Measurements from ENCODE around the gene TBC1D23. TPM values are rescaled to one million over a fixed set of nuclear protein-coding genes. Genes with fewer than 3 reads are reported as not detected.
"Not testable (repeated sequence)": the region's sequence is repeated elsewhere in the genome, so short reads cannot be mapped to it uniquely, and the experiment has no call there.

TBC1D23 gene
- total RNA-seq, result 10 to 100 TPM; 10.5 to 19.0 (median 16.2) TPM

- ATAC-seq, result peak; percentile 100
Observed at GRCh38 chr3:100260685-100261484, at the start of gene TBC1D23. Gene TBC1D23, plus strand, starts transcription at chr3:100260992. Its CDS starts 27 bp downstream, at chr3:100261019.

GRCh38 chr3:100213891-100214573, 46.8 kb upstream of the TBC1D23 start:
- no peaks in the 10 kb centered on the region for H3K36me3 Mint-ChIP-seq (ENCODE audit: insufficient read depth)
- peaks cover 15% of the 10 kb centered on the region for H3K27me3 Mint-ChIP-seq (ENCODE audit: low read depth)
- H3K4me1 Mint-ChIP-seq (ENCODE audit: low read depth), result peaks cover 18% of the 10 kb centered on the region
- peaks cover 7% of the 10 kb centered on the region for H3K9me3 Mint-ChIP-seq
- ATAC-seq (no peak), DNase-seq (no peak)
- H3K4me3 Mint-ChIP-seq, result no peak overlapping the region

More at GRCh38 chr3:100260685-100261484, at the start of gene TBC1D23:
- no peaks in the 10 kb centered on the region for H3K9me3 Mint-ChIP-seq
- no peaks in the 10 kb centered on the region for H3K36me3 Mint-ChIP-seq (ENCODE audit: insufficient read depth)
- no peaks in the 10 kb centered on the region for H3K27me3 Mint-ChIP-seq (ENCODE audit: low read depth)
- DNase-seq, result peak; percentile 95
- peak within 1 kb of the TSS; percentile 95 for H3K4me3 Mint-ChIP-seq
- H3K4me1 Mint-ChIP-seq (ENCODE audit: low read depth), result peaks cover 45% of the 10 kb centered on the region

- DNase-seq, result no peak
- H3K4me1 Mint-ChIP-seq (ENCODE audit: low read depth), result peaks cover 17% of the 10 kb centered on the region
- no peak overlapping the region for H3K4me3 Mint-ChIP-seq
- ATAC-seq, result no peak
- H3K36me3 Mint-ChIP-seq (ENCODE audit: insufficient read depth), result no peaks in the 10 kb centered on the region
- peaks cover 17% of the 10 kb centered on the region for H3K27me3 Mint-ChIP-seq (ENCODE audit: low read depth)
- peaks cover 12% of the 10 kb centered on the region for H3K9me3 Mint-ChIP-seq
Observed at GRCh38 chr3:100214574-100214964, 46.2 kb upstream of the TBC1D23 start.

- Mint-ChIP-seq H3K4me1 (ENCODE audit: low read depth) (no peaks in the 10 kb centered on the region), H3K36me3 (ENCODE audit: insufficient read depth) (no peaks in the 10 kb centered on the region), H3K9me3 (peaks cover 12% of the 10 kb centered on the region), H3K27me3 (ENCODE audit: low read depth) (peaks cover 17% of the 10 kb centered on the region), H3K4me3 (no peak overlapping the region)
- ATAC-seq (no peak), DNase-seq (no peak)
Observed at GRCh38 chr3:100216713-100217112, 44.1 kb upstream of the TBC1D23 start.

GRCh38 chr3:100221159-100221558, 39.6 kb upstream of the TBC1D23 start:
- no peaks in the 10 kb centered on the region for H3K36me3 Mint-ChIP-seq (ENCODE audit: insufficient read depth)
- ATAC-seq (no peak), DNase-seq (no peak)
- no peak overlapping the region for H3K4me3 Mint-ChIP-seq
- H3K4me1 Mint-ChIP-seq (ENCODE audit: low read depth), result no peaks in the 10 kb centered on the region
- peaks cover 12% of the 10 kb centered on the region for H3K9me3 Mint-ChIP-seq
- H3K27me3 Mint-ChIP-seq (ENCODE audit: low read depth), result peaks cover 14% of the 10 kb centered on the region

- Mint-ChIP-seq H3K4me3 (no peak overlapping the region), H3K27me3 (ENCODE audit: low read depth) (no peaks in the 10 kb centered on the region), H3K9me3 (no peaks in the 10 kb centered on the region), H3K4me1 (ENCODE audit: low read depth) (peaks cover 2% of the 10 kb centered on the region), H3K36me3 (ENCODE audit: insufficient read depth) (no peaks in the 10 kb centered on the region)
- DNase-seq (no peak), ATAC-seq (no peak)
Observed at GRCh38 chr3:100225193-100225592, 35.6 kb upstream of the TBC1D23 start.

- Mint-ChIP-seq H3K4me1 (ENCODE audit: low read depth) (peaks cover 2% of the 10 kb centered on the region), H3K27me3 (ENCODE audit: low read depth) (no peaks in the 10 kb centered on the region), H3K36me3 (ENCODE audit: insufficient read depth) (no peaks in the 10 kb centered on the region), H3K9me3 (no peaks in the 10 kb centered on the region), H3K4me3 (no peak overlapping the region)
- ATAC-seq, result no peak
- no peak for DNase-seq
Observed at GRCh38 chr3:100225883-100226282, 34.9 kb upstream of the TBC1D23 start.

GRCh38 chr3:100226712-100227429, 33.9 kb upstream of the TBC1D23 start:
- no peaks in the 10 kb centered on the region for H3K9me3 Mint-ChIP-seq
- H3K4me3 Mint-ChIP-seq, result no peak overlapping the region
- H3K27me3 Mint-ChIP-seq (ENCODE audit: low read depth), result no peaks in the 10 kb centered on the region

GRCh38 chr3:100227511-100227921, 33.3 kb upstream of the TBC1D23 start:
- no peaks in the 10 kb centered on the region for H3K27me3 Mint-ChIP-seq (ENCODE audit: low read depth)
- no peak overlapping the region for H3K4me3 Mint-ChIP-seq
- H3K4me1 Mint-ChIP-seq (ENCODE audit: low read depth), result peaks cover 2% of the 10 kb centered on the region
- ATAC-seq, result no peak
- no peaks in the 10 kb centered on the region for H3K9me3 Mint-ChIP-seq
- H3K36me3 Mint-ChIP-seq (ENCODE audit: insufficient read depth), result no peaks in the 10 kb centered on the region
- DNase-seq, result no peak

More at GRCh38 chr3:100226712-100227429, 33.9 kb upstream of the TBC1D23 start:
- DNase-seq, result no peak
- peaks cover 2% of the 10 kb centered on the region for H3K4me1 Mint-ChIP-seq (ENCODE audit: low read depth)
- ATAC-seq, result no peak
- H3K36me3 Mint-ChIP-seq (ENCODE audit: insufficient read depth), result no peaks in the 10 kb centered on the region

GRCh38 chr3:100228247-100228646, 32.5 kb upstream of the TBC1D23 start:
- Mint-ChIP-seq H3K9me3 (no peaks in the 10 kb centered on the region), H3K4me1 (ENCODE audit: low read depth) (peaks cover 2% of the 10 kb centered on the region), H3K4me3 (no peak overlapping the region), H3K36me3 (ENCODE audit: insufficient read depth) (no peaks in the 10 kb centered on the region), H3K27me3 (ENCODE audit: low read depth) (no peaks in the 10 kb centered on the region)
- DNase-seq (no peak), ATAC-seq (no peak)

GRCh38 chr3:100229188-100229587, 31.6 kb upstream of the TBC1D23 start:
- not testable (repeated sequence) for H3K36me3 Mint-ChIP-seq (ENCODE audit: insufficient read depth); DNase-seq; H3K27me3 Mint-ChIP-seq (ENCODE audit: low read depth); ATAC-seq; H3K9me3 Mint-ChIP-seq; H3K4me3 Mint-ChIP-seq; H3K4me1 Mint-ChIP-seq (ENCODE audit: low read depth)

- peaks cover 2% of the 10 kb centered on the region for H3K4me1 Mint-ChIP-seq (ENCODE audit: low read depth)
- no peak for DNase-seq
- no peaks in the 10 kb centered on the region for H3K27me3 Mint-ChIP-seq (ENCODE audit: low read depth)
- no peak overlapping the region for H3K4me3 Mint-ChIP-seq
- no peaks in the 10 kb centered on the region for H3K36me3 Mint-ChIP-seq (ENCODE audit: insufficient read depth)
- ATAC-seq, result no peak
- no peaks in the 10 kb centered on the region for H3K9me3 Mint-ChIP-seq
Observed at GRCh38 chr3:100230710-100231109, 30.1 kb upstream of the TBC1D23 start.

- Mint-ChIP-seq H3K4me3 (no peak overlapping the region), H3K9me3 (no peaks in the 10 kb centered on the region), H3K36me3 (ENCODE audit: insufficient read depth) (no peaks in the 10 kb centered on the region), H3K4me1 (ENCODE audit: low read depth) (peaks cover 2% of the 10 kb centered on the region), H3K27me3 (ENCODE audit: low read depth) (no peaks in the 10 kb centered on the region)
- ATAC-seq, result no peak
- DNase-seq, result no peak
Observed at GRCh38 chr3:100231668-100232067, 29.1 kb upstream of the TBC1D23 start.

- H3K4me1 Mint-ChIP-seq (ENCODE audit: low read depth), result no peaks in the 10 kb centered on the region
- no peaks in the 10 kb centered on the region for H3K36me3 Mint-ChIP-seq (ENCODE audit: insufficient read depth)
- H3K4me3 Mint-ChIP-seq, result no peak overlapping the region
- H3K9me3 Mint-ChIP-seq, result peaks cover 5% of the 10 kb centered on the region
- DNase-seq (no peak), ATAC-seq (no peak)
- no peaks in the 10 kb centered on the region for H3K27me3 Mint-ChIP-seq (ENCODE audit: low read depth)
Observed at GRCh38 chr3:100234364-100234763, 26.4 kb upstream of the TBC1D23 start.
